DMS 273 (cell line): ENCODE measurements around the gene ZNF664.
A peak's percentile ranks its signal among the peaks of the same experiment; 100 is the strongest.

Experiments
- DNase-seq: peaks from one replicate; lab custom pipeline; 2025; ENCODE audit not compliant: unreplicated experiment; lab: John Stamatoyannopoulos, UW

The ZNF664 gene

GRCh38 chr12:124030510-124030909 lies 57.5 kb downstream of the ZNF664 start:
- no peak for DNase-seq

- DNase-seq, result no peak
Observed at GRCh38 chr12:124031058-124031457, 58.0 kb downstream of the ZNF664 start.

- peak; percentile 68 for DNase-seq
Observed at GRCh38 chr12:124032265-124032886, 59.4 kb downstream of the ZNF664 start.

GRCh38 chr12:124033859-124034258 lies 60.8 kb downstream of the ZNF664 start:
- DNase-seq, result no peak

GRCh38 chr12:124034297-124034696 lies 61.3 kb downstream of the ZNF664 start:
- DNase-seq, result no peak

GRCh38 chr12:124035163-124035562 lies 62.1 kb downstream of the ZNF664 start:
- no peak for DNase-seq

GRCh38 chr12:124036171-124036598 lies 63.2 kb downstream of the ZNF664 start:
- no peak for DNase-seq

- DNase-seq, result peak; percentile 55
Observed at GRCh38 chr12:124036657-124037109, 63.7 kb downstream of the ZNF664 start.

GRCh38 chr12:124037331-124037730 lies 64.3 kb downstream of the ZNF664 start:
- DNase-seq, result no peak

GRCh38 chr12:124039276-124039675 lies 66.3 kb downstream of the ZNF664 start:
- DNase-seq, result no peak

- DNase-seq, result no peak
Observed at GRCh38 chr12:124040291-124040690, 67.3 kb downstream of the ZNF664 start.

- no peak for DNase-seq
Observed at GRCh38 chr12:124040737-124041136, 67.7 kb downstream of the ZNF664 start.

- DNase-seq, result no peak
Observed at GRCh38 chr12:124041907-124042306, 68.9 kb downstream of the ZNF664 start.

- DNase-seq, result no peak
Observed at GRCh38 chr12:124044021-124044420, 71.0 kb downstream of the ZNF664 start.

- no peak for DNase-seq
Observed at GRCh38 chr12:124044809-124045321, 71.8 kb downstream of the ZNF664 start.

GRCh38 chr12:124045671-124046455 lies 72.8 kb downstream of the ZNF664 start:
- no peak for DNase-seq

- no peak for DNase-seq
Observed at GRCh38 chr12:124046456-124046740, 73.4 kb downstream of the ZNF664 start.

- no peak for DNase-seq
Observed at GRCh38 chr12:124047045-124047566, 74.1 kb downstream of the ZNF664 start.

GRCh38 chr12:124049451-124050094 lies 76.6 kb downstream of the ZNF664 start:
- DNase-seq, result no peak

GRCh38 chr12:124053851-124054250 lies 80.8 kb downstream of the ZNF664 start:
- DNase-seq, result peak; percentile 42

GRCh38 chr12:124055066-124055465 lies 82.1 kb downstream of the ZNF664 start:
- DNase-seq, result no peak

- DNase-seq, result peak; percentile 59
Observed at GRCh38 chr12:124057691-124058090, 84.7 kb downstream of the ZNF664 start.
